ENCODE data around the gene ITGA7.

DNA sequence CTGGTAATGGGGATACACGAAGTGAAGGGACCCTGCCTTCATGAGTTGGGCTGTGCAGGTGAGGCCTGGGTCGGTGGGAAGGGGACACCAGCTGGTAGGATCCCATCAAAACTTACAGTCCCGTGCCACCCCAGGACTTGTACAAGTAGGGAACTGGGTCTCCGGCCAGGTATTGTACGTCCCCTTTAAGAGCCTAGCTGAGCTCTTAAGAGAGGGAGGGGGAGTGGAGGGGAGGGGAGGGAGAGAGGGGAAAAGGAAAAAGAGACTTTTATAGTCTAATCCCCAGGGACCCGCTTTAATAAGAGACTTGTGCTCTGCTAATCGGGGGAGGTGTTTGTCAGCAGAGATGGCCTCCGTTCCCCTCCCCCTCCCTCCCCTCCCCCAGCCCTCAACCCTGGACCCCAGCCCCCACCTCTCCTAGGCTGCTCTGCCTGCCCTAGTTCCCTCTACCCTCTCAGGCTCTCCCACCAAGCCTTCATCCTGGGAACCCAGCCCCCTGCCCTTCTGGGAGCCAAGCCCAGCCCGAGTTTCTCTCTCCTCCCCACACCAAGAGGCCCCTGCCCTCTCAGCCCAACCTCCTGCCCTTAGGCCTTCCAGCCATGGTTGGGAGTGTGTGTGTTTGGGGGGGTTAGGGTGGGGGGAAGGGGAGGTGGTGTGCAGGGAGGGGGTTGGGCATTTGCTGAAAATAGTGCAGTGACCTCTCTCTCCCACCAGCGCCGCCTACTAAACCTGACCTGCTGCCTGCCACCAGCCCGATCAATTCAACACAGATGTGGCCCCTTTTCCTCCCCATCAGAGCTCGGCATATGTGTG is 37.9 kb upstream of the ITGA7 start:
- no peak for TF ChIP-seq NFIC (IDR thresholded peaks at IDR 0.05)
- TF ChIP-seq, protein P1, sequence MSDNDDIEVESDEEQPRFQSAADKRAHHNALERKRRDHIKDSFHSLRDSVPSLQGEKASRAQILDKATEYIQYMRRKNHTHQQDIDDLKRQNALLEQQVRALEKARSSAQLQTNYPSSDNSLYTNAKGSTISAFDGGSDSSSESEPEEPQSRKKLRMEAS (IDR thresholded peaks at IDR 0.05) = no peak
- no peak for TF ChIP-seq CEBPB (IDR thresholded peaks at IDR 0.05)
- TF ChIP-seq EGR1 (IDR thresholded peaks at IDR 0.05) = no peak

Data from Ishikawa (cell line).